MCF 10A (cell line): Measurements from ENCODE around the gene CR1L. TPM values are rescaled to one million over a fixed set of nuclear protein-coding genes. Genes with fewer than 3 reads are reported as not detected.
"Not testable (repeated sequence)": the region's sequence is repeated elsewhere in the genome, so short reads cannot be mapped to it uniquely, and the experiment has no call there.

ENCODE experiments used
- BruUV-seq: library from RNA; stranded (reverse); fragments of 400-500 nt; replicated peaks from 2 replicates; lab custom pipeline; 2021; lab: Mats Ljungman, UMichigan
- CTCF ChIA-PET: fragments of 300-600 bp; sonication (Branson Sonifier 250); formaldehyde crosslinking; extraction: SDS; loops from one replicate; lab custom pipeline; 2021; ENCODE audit warnings: antibody characterized with exemption, inconsistent platforms; lab: Yijun Ruan, JAX
- POLR2A ChIA-PET: fragments of 300-600, 350-650 bp; sonication (Branson Sonifier 250); formaldehyde crosslinking; extraction: SDS; loops from one replicate; lab custom pipeline; 2020; ENCODE audit warnings: antibody characterized with exemption, inconsistent platforms; lab: Yijun Ruan, JAX
- DNase-seq: peaks from one replicate; pipeline ENCODE4 v3.0.0-alpha.2; 2018; ENCODE audit not compliant: unreplicated experiment
- H3K27ac Mint-ChIP-seq: one replicate; pipeline ENCODE4 v1.8.0; 2022; ENCODE audit warnings: mild to moderate bottlenecking, low read depth, mixed read lengths; ENCODE audit not compliant: unreplicated experiment
- H3K27me3 Mint-ChIP-seq: one replicate; pipeline ENCODE4 v1.8.0; 2022; ENCODE audit warnings: mixed read lengths; ENCODE audit not compliant: insufficient read depth, unreplicated experiment
- H3K36me3 Mint-ChIP-seq: one replicate; pipeline ENCODE4 v1.8.0; 2022; ENCODE audit warnings: mild to moderate bottlenecking, moderate library complexity, mixed read lengths; ENCODE audit not compliant: insufficient read depth, unreplicated experiment
- H3K4me1 Mint-ChIP-seq: one replicate; pipeline ENCODE4 v1.8.0; 2022; ENCODE audit warnings: mixed read lengths; ENCODE audit not compliant: insufficient read depth, unreplicated experiment
- H3K4me3 Mint-ChIP-seq: one replicate; pipeline ENCODE4 v1.8.0; 2022; ENCODE audit warnings: mild to moderate bottlenecking, moderate library complexity, mixed read lengths; ENCODE audit not compliant: unreplicated experiment
- H3K9me3 Mint-ChIP-seq: one replicate; pipeline ENCODE4 v1.8.0; 2022; ENCODE audit warnings: mixed read lengths; ENCODE audit not compliant: unreplicated experiment
- intact Hi-C: fragments of 100-400 bp; cut with micrococcal nuclease; formaldehyde crosslinking; loops from 2 replicates; pipeline ENCODE4 v1.14.1; 2022
- total RNA-seq: library from RNA; stranded (reverse); gene quantifications from 2 replicates; pipeline ENCODE4 v1.2.3, GENCODE V29; 2022
- TF ChIP-seq, protein P1 (sequence below): fragments of 200-600 bp; IDR thresholded peaks from one replicate; pipeline ENCODE4 v1.8.0; 2022; ENCODE audit warnings: antibody characterized with exemption, mild to moderate bottlenecking; ENCODE audit not compliant: unreplicated experiment

The CR1L gene
- total RNA-seq, 1 experiment from 2014 or later: not detected

DNA sequence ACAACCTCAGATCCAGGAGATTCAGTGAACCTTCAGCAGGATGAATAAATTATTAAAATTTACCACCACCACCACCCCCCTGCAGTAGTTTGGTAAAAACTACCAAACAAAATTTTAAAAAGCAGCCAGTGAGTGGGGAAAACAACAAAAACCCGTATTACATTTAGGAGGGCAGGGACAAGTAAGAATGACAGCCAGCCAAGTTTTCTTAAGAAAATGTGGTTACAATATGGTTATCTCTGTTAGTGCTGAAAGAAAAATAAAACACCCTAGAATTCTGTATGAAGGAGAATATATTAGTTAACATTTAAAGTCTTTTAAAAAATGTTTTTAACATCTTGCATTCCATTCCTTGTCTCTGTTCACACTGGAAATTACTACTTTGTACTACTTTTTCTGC, 121.6 kb downstream of the CR1L start:
- Mint-ChIP-seq H3K4me3 (no peak overlapping the region), H3K27me3 (no peaks in the 10 kb centered on the region), H3K4me1 (no peaks in the 10 kb centered on the region), H3K27ac (peak overlapping the region; percentile 9), H3K36me3 (peaks cover 100% of the 10 kb centered on the region), H3K9me3 (peaks cover under 1% of the 10 kb centered on the region)
- intact Hi-C loops: no loop called here
- no peak for DNase-seq
- ChIA-PET POLR2A (interaction anchor here (0.8 to 4.5 kb wide), 5 partner anchors 10 to 25 kb away, joined by 3 to 26 read pairs (median 3); partner anchors contain the start of gene CD46), CTCF (interaction anchor here (1.5 kb wide), 1 partner anchor 9 kb away, joined by 3 read pairs; no protein-coding TSS in a partner anchor)
- TF ChIP-seq, protein P1, sequence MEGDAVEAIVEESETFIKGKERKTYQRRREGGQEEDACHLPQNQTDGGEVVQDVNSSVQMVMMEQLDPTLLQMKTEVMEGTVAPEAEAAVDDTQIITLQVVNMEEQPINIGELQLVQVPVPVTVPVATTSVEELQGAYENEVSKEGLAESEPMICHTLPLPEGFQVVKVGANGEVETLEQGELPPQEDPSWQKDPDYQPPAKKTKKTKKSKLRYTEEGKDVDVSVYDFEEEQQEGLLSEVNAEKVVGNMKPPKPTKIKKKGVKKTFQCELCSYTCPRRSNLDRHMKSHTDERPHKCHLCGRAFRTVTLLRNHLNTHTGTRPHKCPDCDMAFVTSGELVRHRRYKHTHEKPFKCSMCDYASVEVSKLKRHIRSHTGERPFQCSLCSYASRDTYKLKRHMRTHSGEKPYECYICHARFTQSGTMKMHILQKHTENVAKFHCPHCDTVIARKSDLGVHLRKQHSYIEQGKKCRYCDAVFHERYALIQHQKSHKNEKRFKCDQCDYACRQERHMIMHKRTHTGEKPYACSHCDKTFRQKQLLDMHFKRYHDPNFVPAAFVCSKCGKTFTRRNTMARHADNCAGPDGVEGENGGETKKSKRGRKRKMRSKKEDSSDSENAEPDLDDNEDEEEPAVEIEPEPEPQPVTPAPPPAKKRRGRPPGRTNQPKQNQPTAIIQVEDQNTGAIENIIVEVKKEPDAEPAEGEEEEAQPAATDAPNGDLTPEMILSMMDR: no peak
- no TSS peak for BruUV-seq

DNA sequence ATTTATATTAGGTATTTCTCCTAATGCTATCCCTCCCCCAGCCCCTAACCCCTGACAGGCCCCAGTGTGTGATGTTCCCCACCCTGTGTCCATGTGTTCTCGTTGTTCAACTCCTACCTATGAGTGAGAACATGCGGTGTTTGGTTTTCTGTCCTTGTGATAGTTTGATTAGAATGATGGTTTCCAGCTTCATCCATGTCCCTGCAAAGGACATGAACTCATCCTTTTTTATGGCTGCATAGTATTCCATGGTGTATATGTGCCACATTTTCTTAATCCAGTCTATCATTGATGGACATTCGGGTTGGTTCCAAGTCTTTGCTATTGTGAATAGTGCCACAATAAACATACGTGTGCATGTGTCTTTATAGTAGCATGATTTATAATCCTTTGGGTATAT, 125.6 kb downstream of the CR1L start:
- H3K9me3 Mint-ChIP-seq, CTCF ChIA-PET, DNase-seq, H3K4me3 Mint-ChIP-seq, H3K27me3 Mint-ChIP-seq, H3K4me1 Mint-ChIP-seq, BruUV-seq, H3K27ac Mint-ChIP-seq, POLR2A ChIA-PET, intact Hi-C loops: not testable (repeated sequence)
- H3K36me3 Mint-ChIP-seq: peaks cover 94% of the 10 kb centered on the region

Other genes with a start within 250 kb of the CR1L start
- gene CR2, start 190.8 kb upstream of the CR1L start, total RNA-seq: not detected in 2 replicates
- gene CR1, start 149.0 kb upstream of the CR1L start, total RNA-seq: not detected in 2 replicates
- gene CD46, start 106.9 kb downstream of the CR1L start, total RNA-seq: 181 and 184 TPM in 2 replicates